ENCODE measurements around the gene CYP1A2.

DNA sequence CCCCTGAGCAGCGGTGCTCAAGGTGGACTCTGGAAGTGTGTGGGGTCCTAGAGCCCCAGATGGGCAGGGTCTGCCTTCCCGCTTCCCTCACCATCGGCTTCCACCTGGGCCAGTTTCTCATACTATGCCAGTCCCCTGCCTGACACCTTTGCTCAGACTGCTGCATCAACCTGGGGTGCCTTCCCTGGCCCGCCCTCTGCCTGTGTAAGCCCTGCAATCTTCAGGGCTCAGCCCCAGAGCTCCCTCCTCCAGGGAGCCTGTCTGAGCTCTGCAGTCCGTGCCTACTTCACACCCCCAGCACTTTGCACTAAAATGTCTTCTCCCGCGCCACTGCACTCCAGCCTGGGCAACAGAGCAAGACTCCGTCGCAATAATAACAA, 46.3 kb downstream of the CYP1A2 start:
- TF ChIP-seq, protein P1, sequence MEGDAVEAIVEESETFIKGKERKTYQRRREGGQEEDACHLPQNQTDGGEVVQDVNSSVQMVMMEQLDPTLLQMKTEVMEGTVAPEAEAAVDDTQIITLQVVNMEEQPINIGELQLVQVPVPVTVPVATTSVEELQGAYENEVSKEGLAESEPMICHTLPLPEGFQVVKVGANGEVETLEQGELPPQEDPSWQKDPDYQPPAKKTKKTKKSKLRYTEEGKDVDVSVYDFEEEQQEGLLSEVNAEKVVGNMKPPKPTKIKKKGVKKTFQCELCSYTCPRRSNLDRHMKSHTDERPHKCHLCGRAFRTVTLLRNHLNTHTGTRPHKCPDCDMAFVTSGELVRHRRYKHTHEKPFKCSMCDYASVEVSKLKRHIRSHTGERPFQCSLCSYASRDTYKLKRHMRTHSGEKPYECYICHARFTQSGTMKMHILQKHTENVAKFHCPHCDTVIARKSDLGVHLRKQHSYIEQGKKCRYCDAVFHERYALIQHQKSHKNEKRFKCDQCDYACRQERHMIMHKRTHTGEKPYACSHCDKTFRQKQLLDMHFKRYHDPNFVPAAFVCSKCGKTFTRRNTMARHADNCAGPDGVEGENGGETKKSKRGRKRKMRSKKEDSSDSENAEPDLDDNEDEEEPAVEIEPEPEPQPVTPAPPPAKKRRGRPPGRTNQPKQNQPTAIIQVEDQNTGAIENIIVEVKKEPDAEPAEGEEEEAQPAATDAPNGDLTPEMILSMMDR (IDR thresholded peaks at IDR 0.05; ENCODE audit: insufficient read depth, low read length, poor library complexity, severe bottlenecking), result no peak
- no peak for TF ChIP-seq EZH2phosphoT487 (conservative IDR thresholded peaks at IDR 0.05; ENCODE audit: low read length)

Measured in SU-DHL-6 (cell line).